Measurements from ENCODE around the gene TEK. TPM values are rescaled to one million over a fixed set of nuclear protein-coding genes. Genes with fewer than 3 reads are reported as not detected.
"Not testable (repeated sequence)": the region's sequence is repeated elsewhere in the genome, so short reads cannot be mapped to it uniquely, and the experiment has no call there.

Gene TEK
- total RNA-seq, 2 experiments from 2014 or later = not detected

DNA sequence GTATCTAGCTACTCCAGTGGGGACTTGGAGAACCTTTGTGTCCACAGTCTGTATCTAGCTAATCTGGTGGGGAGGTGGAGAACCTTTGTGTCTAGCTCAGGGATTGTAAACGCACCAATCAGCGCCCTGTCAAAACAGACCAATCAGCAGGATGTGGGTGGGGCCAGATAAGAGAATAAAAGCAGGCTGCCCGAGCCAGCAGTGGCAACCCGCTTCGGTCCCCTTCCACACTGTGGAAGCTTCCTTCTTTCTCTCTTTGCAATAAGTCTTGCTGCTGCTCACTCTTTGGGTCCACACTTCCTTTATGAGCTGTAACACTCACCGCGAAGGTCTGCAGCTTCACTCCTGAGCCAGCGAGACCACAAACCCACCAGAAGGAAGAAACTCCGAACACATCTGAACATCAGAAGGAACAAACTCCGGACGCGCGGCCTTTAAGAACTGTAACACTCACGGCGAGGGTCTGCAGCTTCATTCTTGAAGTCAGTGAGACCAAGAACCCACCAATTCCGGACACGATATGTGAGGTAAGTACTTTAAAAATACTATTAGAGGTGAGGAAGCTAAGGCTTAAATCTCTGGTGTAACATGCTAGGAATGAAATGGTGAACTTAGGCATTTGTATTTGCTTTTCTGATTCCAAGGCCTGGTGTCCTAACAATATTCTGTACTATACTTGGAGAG, 15.5 kb upstream of the TEK start:
- CTCF ChIA-PET = interaction anchor here (1.2 kb wide), 1 partner anchor 61 kb away, joined by 4 read pairs; no protein-coding TSS in a partner anchor
- not testable (repeated sequence) for H3K27ac Mint-ChIP-seq

GRCh38 chr9:27094640-27095298, 14.3 kb upstream of the TEK start:
- H3K27ac Mint-ChIP-seq = no peak overlapping the region
- H3K4me3 Mint-ChIP-seq = no peak overlapping the region
- H3K27me3 Mint-ChIP-seq = peaks cover 12% of the 10 kb centered on the region
- peaks cover 9% of the 10 kb centered on the region for H3K4me1 Mint-ChIP-seq
- CTCF ChIA-PET = no interaction called here
- no peaks in the 10 kb centered on the region for H3K9me3 Mint-ChIP-seq (ENCODE audit: low read depth)
- no peaks in the 10 kb centered on the region for H3K36me3 Mint-ChIP-seq
- ATAC-seq (no peak), DNase-seq (no peak)

More for the DNA sequence above, 15.5 kb upstream of the TEK start:
- peaks cover 16% of the 10 kb centered on the region for H3K27me3 Mint-ChIP-seq
- ATAC-seq; H3K36me3 Mint-ChIP-seq; DNase-seq; H3K4me3 Mint-ChIP-seq; H3K4me1 Mint-ChIP-seq; H3K9me3 Mint-ChIP-seq (ENCODE audit: low read depth): not testable (repeated sequence)

GRCh38 chr9:27107241-27107640, 1.8 kb upstream of the TEK start:
- DNase-seq = no peak
- no peak for ATAC-seq
- Mint-ChIP-seq H3K9me3 (ENCODE audit: low read depth) (no peaks in the 10 kb centered on the region), H3K27me3 (no peaks in the 10 kb centered on the region), H3K4me1 (no peaks in the 10 kb centered on the region), H3K4me3 (no peak overlapping the region), H3K36me3 (no peaks in the 10 kb centered on the region), H3K27ac (no peak overlapping the region)
- CTCF ChIA-PET = no interaction called here

- Mint-ChIP-seq H3K4me1 (no peaks in the 10 kb centered on the region), H3K4me3 (no peak overlapping the region), H3K27me3 (no peaks in the 10 kb centered on the region), H3K9me3 (ENCODE audit: low read depth) (no peaks in the 10 kb centered on the region), H3K36me3 (no peaks in the 10 kb centered on the region), H3K27ac (no peak overlapping the region)
- CTCF ChIA-PET = no interaction called here
- ATAC-seq (no peak), DNase-seq (no peak)
Measured at GRCh38 chr9:27109621-27110020, 596 bp downstream of the TEK start.

DNA sequence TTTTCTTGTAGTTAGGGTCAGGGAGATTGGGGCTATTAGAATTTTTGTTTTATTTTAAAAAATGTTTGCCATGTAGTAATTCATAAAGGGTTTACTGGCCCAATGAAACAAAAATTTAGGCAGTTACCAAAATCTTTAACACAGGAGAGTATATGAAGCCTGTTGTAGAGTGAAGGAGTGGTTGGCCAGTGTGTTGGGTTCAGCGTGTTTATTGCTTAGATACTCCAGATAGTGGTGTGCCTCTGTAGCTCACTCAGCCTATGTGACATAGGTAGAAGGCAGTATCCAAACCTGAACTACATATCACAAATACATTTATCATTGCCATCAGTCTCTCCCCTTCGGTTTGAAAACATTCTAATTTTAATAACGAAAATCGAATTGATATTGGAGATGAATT, 1.2 kb downstream of the TEK start:
- Mint-ChIP-seq H3K36me3 (no peaks in the 10 kb centered on the region), H3K27me3 (no peaks in the 10 kb centered on the region), H3K27ac (no peak overlapping the region), H3K4me3 (no peak overlapping the region), H3K9me3 (ENCODE audit: low read depth) (no peaks in the 10 kb centered on the region), H3K4me1 (no peaks in the 10 kb centered on the region)
- no peak for ATAC-seq
- CTCF ChIA-PET = no interaction called here
- no peak for DNase-seq

- DNase-seq (no peak), ATAC-seq (no peak)
- no peaks in the 10 kb centered on the region for H3K27me3 Mint-ChIP-seq
- H3K4me3 Mint-ChIP-seq = no peak overlapping the region
- H3K27ac Mint-ChIP-seq = no peak overlapping the region
- no peaks in the 10 kb centered on the region for H3K36me3 Mint-ChIP-seq
- CTCF ChIA-PET = no interaction called here
- no peaks in the 10 kb centered on the region for H3K4me1 Mint-ChIP-seq
- H3K9me3 Mint-ChIP-seq (ENCODE audit: low read depth) = no peaks in the 10 kb centered on the region
Measured at GRCh38 chr9:27112235-27112634, 3.2 kb downstream of the TEK start.

DNA sequence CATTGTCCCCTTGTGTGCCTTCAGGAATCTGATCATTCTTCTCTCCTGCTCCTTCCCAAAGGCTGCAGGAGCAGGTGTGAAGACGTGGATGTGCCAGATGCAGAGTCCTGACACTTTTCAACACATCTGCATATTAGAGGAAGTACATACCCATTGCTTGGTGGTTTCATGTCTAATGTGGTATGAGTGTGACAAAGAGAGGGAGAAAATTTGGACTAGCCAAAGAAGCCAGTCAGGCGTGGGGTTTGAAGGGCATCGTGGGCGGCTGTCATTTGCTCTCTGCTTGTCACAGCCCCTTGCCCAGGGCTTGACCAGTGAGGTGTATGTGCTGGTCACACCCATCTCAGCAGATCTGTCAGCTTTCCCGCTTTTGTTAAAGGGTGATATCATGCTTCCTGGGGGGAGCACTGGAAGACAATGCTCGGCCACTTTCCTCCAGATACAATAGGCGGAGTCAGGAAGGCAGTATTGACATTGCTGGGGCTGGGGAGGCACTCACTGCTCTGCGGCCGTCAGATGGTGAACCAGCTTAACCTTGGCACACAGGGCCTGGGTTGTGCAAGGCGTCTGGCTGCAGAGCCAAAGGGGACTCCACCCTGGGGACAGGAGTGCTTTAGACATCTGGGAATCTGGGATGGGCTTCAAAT, 8.6 kb downstream of the TEK start:
- ATAC-seq (no peak), DNase-seq (no peak)
- Mint-ChIP-seq H3K4me1 (no peaks in the 10 kb centered on the region), H3K27me3 (no peaks in the 10 kb centered on the region), H3K27ac (no peak overlapping the region), H3K9me3 (ENCODE audit: low read depth) (no peaks in the 10 kb centered on the region), H3K4me3 (no peak overlapping the region), H3K36me3 (no peaks in the 10 kb centered on the region)
- CTCF ChIA-PET = no interaction called here

- no peaks in the 10 kb centered on the region for H3K27me3 Mint-ChIP-seq
- CTCF ChIA-PET = no interaction called here
- H3K27ac Mint-ChIP-seq = no peak overlapping the region
- no peak overlapping the region for H3K4me3 Mint-ChIP-seq
- H3K36me3 Mint-ChIP-seq = no peaks in the 10 kb centered on the region
- H3K4me1 Mint-ChIP-seq = no peaks in the 10 kb centered on the region
- H3K9me3 Mint-ChIP-seq (ENCODE audit: low read depth) = no peaks in the 10 kb centered on the region
- DNase-seq = no peak
- no peak for ATAC-seq
Measured at GRCh38 chr9:27118916-27119315, 9.9 kb downstream of the TEK start.

GRCh38 chr9:27124151-27124550, 15.1 kb downstream of the TEK start:
- no peaks in the 10 kb centered on the region for H3K36me3 Mint-ChIP-seq
- ATAC-seq (no peak), DNase-seq (no peak)
- no peak overlapping the region for H3K27ac Mint-ChIP-seq
- H3K27me3 Mint-ChIP-seq = peaks cover 4% of the 10 kb centered on the region
- H3K4me3 Mint-ChIP-seq = no peak overlapping the region
- no peaks in the 10 kb centered on the region for H3K4me1 Mint-ChIP-seq
- CTCF ChIA-PET = no interaction called here
- H3K9me3 Mint-ChIP-seq (ENCODE audit: low read depth) = no peaks in the 10 kb centered on the region

- H3K27me3 Mint-ChIP-seq = peaks cover 4% of the 10 kb centered on the region
- no peaks in the 10 kb centered on the region for H3K9me3 Mint-ChIP-seq (ENCODE audit: low read depth)
- CTCF ChIA-PET = no interaction called here
- DNase-seq = no peak
- H3K27ac Mint-ChIP-seq = no peak overlapping the region
- H3K4me1 Mint-ChIP-seq = no peaks in the 10 kb centered on the region
- no peak overlapping the region for H3K4me3 Mint-ChIP-seq
- H3K36me3 Mint-ChIP-seq = no peaks in the 10 kb centered on the region
- ATAC-seq = no peak
Measured at GRCh38 chr9:27125030-27125429, 16.0 kb downstream of the TEK start.

- H3K4me3 Mint-ChIP-seq = no peak overlapping the region
- DNase-seq = no peak
- H3K4me1 Mint-ChIP-seq = no peaks in the 10 kb centered on the region
- H3K27ac Mint-ChIP-seq = no peak overlapping the region
- no peak for ATAC-seq
- CTCF ChIA-PET = no interaction called here
- H3K9me3 Mint-ChIP-seq (ENCODE audit: low read depth) = no peaks in the 10 kb centered on the region
- no peaks in the 10 kb centered on the region for H3K36me3 Mint-ChIP-seq
- H3K27me3 Mint-ChIP-seq = peaks cover 4% of the 10 kb centered on the region
Measured at GRCh38 chr9:27125936-27126335, 16.9 kb downstream of the TEK start.

GRCh38 chr9:27126670-27127069, 17.6 kb downstream of the TEK start:
- Mint-ChIP-seq H3K4me1 (no peaks in the 10 kb centered on the region), H3K27ac (no peak overlapping the region)

DNA sequence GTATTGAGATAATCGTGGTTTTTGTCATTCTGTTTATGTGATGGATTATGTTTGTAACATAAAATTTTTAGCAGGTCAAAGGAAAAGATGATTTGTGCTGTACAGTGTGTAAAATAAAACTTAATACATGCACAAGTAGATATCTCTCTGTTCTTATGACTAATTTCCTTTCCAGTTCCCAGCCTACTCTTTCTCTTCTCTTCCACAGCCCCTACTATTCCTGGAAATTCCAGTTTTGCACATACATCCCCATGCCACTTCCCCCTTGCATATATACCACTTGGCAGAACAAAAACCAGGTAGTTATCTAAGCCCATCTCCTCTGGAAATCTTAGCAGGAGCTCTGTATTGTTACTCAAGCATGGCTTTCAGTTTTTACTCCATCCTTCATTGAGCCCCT, 20.2 kb downstream of the TEK start:
- DNase-seq (no peak), ATAC-seq (no peak)
- Mint-ChIP-seq H3K36me3 (no peaks in the 10 kb centered on the region), H3K4me1 (no peaks in the 10 kb centered on the region), H3K9me3 (ENCODE audit: low read depth) (no peaks in the 10 kb centered on the region), H3K27ac (no peak overlapping the region), H3K27me3 (peaks cover 4% of the 10 kb centered on the region), H3K4me3 (no peak overlapping the region)
- CTCF ChIA-PET = no interaction called here

More at GRCh38 chr9:27126670-27127069, 17.6 kb downstream of the TEK start:
- H3K36me3 Mint-ChIP-seq = no peaks in the 10 kb centered on the region
- DNase-seq (no peak), ATAC-seq (no peak)
- CTCF ChIA-PET = no interaction called here
- no peak overlapping the region for H3K4me3 Mint-ChIP-seq
- peaks cover 4% of the 10 kb centered on the region for H3K27me3 Mint-ChIP-seq
- no peaks in the 10 kb centered on the region for H3K9me3 Mint-ChIP-seq (ENCODE audit: low read depth)

GRCh38 chr9:27131731-27132130, 22.7 kb downstream of the TEK start:
- Mint-ChIP-seq H3K27me3 (peaks cover 4% of the 10 kb centered on the region), H3K27ac (no peak overlapping the region), H3K4me3 (no peak overlapping the region), H3K4me1 (no peaks in the 10 kb centered on the region), H3K36me3 (no peaks in the 10 kb centered on the region), H3K9me3 (ENCODE audit: low read depth) (no peaks in the 10 kb centered on the region)
- ATAC-seq (no peak), DNase-seq (no peak)
- CTCF ChIA-PET = no interaction called here
